Measurements from ENCODE around the gene DDX25. TPM values are rescaled to one million over a fixed set of nuclear protein-coding genes. Genes with fewer than 3 reads are reported as not detected.

Gene DDX25
- total RNA-seq, 1 donor from 2014 or later: not detected

DNA sequence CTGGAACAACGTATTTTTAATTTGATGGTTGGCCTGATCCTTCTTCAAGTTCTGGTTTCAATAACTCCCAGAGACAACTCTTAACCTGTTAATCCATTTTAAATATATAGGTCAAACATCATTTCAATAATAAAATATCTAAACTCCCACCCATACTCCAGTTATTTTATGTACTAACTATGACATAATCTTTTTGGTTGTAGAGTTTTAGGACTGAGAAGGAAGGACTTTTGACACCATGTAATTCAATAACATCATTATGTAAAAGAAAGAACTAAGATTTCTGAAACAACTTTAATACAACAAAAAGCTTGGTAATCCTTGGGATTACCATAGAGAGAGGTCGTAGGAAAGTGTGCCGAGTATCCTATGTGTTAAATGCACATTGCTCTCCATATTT lies 73.0 kb downstream of the DDX25 start:
- Mint-ChIP-seq H3K27me3 (ENCODE audit: unreplicated experiment) (no peaks in the 10 kb centered on the region), H3K4me3 (ENCODE audit: unreplicated experiment) (no peak overlapping the region), H3K4me1 (ENCODE audit: unreplicated experiment) (peaks cover 18% of the 10 kb centered on the region), H3K9me3 (ENCODE audit: unreplicated experiment) (no peaks in the 10 kb centered on the region), H3K36me3 (ENCODE audit: unreplicated experiment) (peaks cover 13% of the 10 kb centered on the region), H3K27ac (ENCODE audit: unreplicated experiment) (no peak overlapping the region)
- no peak for DNase-seq (ENCODE audit: extremely low spot score, unreplicated experiment)
- TF ChIP-seq, protein P1, sequence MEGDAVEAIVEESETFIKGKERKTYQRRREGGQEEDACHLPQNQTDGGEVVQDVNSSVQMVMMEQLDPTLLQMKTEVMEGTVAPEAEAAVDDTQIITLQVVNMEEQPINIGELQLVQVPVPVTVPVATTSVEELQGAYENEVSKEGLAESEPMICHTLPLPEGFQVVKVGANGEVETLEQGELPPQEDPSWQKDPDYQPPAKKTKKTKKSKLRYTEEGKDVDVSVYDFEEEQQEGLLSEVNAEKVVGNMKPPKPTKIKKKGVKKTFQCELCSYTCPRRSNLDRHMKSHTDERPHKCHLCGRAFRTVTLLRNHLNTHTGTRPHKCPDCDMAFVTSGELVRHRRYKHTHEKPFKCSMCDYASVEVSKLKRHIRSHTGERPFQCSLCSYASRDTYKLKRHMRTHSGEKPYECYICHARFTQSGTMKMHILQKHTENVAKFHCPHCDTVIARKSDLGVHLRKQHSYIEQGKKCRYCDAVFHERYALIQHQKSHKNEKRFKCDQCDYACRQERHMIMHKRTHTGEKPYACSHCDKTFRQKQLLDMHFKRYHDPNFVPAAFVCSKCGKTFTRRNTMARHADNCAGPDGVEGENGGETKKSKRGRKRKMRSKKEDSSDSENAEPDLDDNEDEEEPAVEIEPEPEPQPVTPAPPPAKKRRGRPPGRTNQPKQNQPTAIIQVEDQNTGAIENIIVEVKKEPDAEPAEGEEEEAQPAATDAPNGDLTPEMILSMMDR (IDR thresholded peaks at IDR 0.05): no peak

DNA sequence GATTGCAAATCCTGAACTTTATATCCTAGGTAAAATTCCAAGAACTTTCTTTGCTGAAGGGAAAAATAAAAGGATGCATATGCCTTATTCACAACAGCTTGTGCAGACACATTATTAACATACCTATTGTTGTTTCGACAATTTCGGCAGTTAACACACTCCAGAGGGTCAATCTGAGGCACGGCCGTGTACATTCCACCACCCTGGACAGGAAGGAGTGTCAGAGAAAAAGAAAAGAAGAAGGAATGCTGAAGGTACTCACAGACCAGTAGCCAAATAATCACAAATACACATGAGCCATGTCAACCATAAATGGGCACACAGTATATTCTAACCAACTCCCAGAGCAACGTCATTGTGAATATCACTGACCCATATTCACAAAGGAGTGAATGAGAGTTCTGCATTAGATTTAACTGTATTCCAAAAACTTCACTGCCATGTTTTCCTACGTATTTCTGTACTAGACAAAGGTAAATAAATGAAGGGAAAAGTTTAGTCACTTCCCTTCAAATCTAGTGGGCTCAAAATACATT lies 73.9 kb downstream of the DDX25 start:
- no peak for DNase-seq (ENCODE audit: extremely low spot score, unreplicated experiment)
- Mint-ChIP-seq H3K27ac (ENCODE audit: unreplicated experiment) (no peak overlapping the region), H3K4me1 (ENCODE audit: unreplicated experiment) (peaks cover 18% of the 10 kb centered on the region), H3K9me3 (ENCODE audit: unreplicated experiment) (no peaks in the 10 kb centered on the region), H3K27me3 (ENCODE audit: unreplicated experiment) (no peaks in the 10 kb centered on the region), H3K4me3 (ENCODE audit: unreplicated experiment) (no peak overlapping the region), H3K36me3 (ENCODE audit: unreplicated experiment) (peaks cover 19% of the 10 kb centered on the region)
- TF ChIP-seq, protein P1 (IDR thresholded peaks at IDR 0.05): no peak

Other genes starting within 250 kb of the DDX25 start
- not detected in 2 replicates for gene ACRV1, start 223.7 kb upstream of the DDX25 start, total RNA-seq
- not detected in 2 replicates for gene PATE1, start 158.2 kb upstream of the DDX25 start, total RNA-seq
- gene PATE2, start 125.7 kb upstream of the DDX25 start, total RNA-seq: not detected in 2 replicates
- gene PATE3, start 116.4 kb upstream of the DDX25 start, total RNA-seq: not detected in 2 replicates
- gene PATE4, start 71.2 kb upstream of the DDX25 start, total RNA-seq: not detected in 2 replicates
- gene HYLS1, start 16.8 kb upstream of the DDX25 start, total RNA-seq: 4.5 and 5.1 TPM in 2 replicates
- 10.5 and 14.6 TPM in 2 replicates for gene PUS3, start 1.3 kb upstream of the DDX25 start, total RNA-seq
- not detected in 2 replicates for gene VSIG10L2, start 41.5 kb downstream of the DDX25 start, total RNA-seq
- gene CDON, start 158.4 kb downstream of the DDX25 start, total RNA-seq: 24.4 and 29.4 TPM in 2 replicates

Data from osteocyte (in vitro differentiated cells).